ENCODE data around the gene UBE2R2. TPM values are rescaled to one million over a fixed set of nuclear protein-coding genes. Genes with fewer than 3 reads are reported as not detected.

UBE2R2 gene
- total RNA-seq, 1 experiment from 2014 or later: 52.1 TPM

GRCh38 chr9:33852216-33852826 lies 35.4 kb downstream of the UBE2R2 start:
- Histone ChIP-seq H2BK20ac (ENCODE audit: low read depth, low read length, poor library complexity, severe bottlenecking) (peak overlapping the region; percentile 45), H3K56ac (ENCODE audit: insufficient read length, low read depth, low read length) (no peak overlapping the region), H3K27ac (ENCODE audit: insufficient read length, low read depth, low read length) (no peak overlapping the region), H3K9me3 (ENCODE audit: control insufficient read depth, low read depth, low read length) (no peaks in the 10 kb centered on the region), H2AFZ (ENCODE audit: low read length) (no peak overlapping the region), H3T11ph (ENCODE audit: low read length) (no peak overlapping the region), H2AK5ac (ENCODE audit: insufficient read length, low read length) (no peak overlapping the region), H3K18ac (ENCODE audit: insufficient read length, low read depth, low read length) (peak overlapping the region; percentile 38), H2BK12ac (ENCODE audit: insufficient read length, low read depth, low read length) (no peak overlapping the region), H2BK15ac (ENCODE audit: low read depth, low read length) (no peak overlapping the region), H4K91ac (ENCODE audit: insufficient read length, low read depth, low read length) (no peak overlapping the region), H4K8ac (replicated peaks; ENCODE audit: insufficient read length, low read depth, low read length) (no peak overlapping the region), H3K4ac (ENCODE audit: low read depth, low read length) (no peak overlapping the region), H3K79me1 (ENCODE audit: insufficient read depth, low read depth, low read length, poor library complexity, severe bottlenecking) (peaks cover 22% of the 10 kb centered on the region), H3K27me3 (ENCODE audit: insufficient read depth, low read length) (no peaks in the 10 kb centered on the region), H4K5ac (ENCODE audit: insufficient read length, low read depth, low read length) (no peak overlapping the region), H3K9ac (ENCODE audit: extremely low read depth, insufficient read length, low read length) (no peak overlapping the region), H3K4me1 (ENCODE audit: insufficient read depth, low read length) (no peaks in the 10 kb centered on the region), H2BK5ac (ENCODE audit: insufficient read length, low read length) (no peak overlapping the region), H3K23me2 (ENCODE audit: insufficient read length, low read depth, low read length, poor library complexity, severe bottlenecking) (no peaks in the 10 kb centered on the region), H3K23ac (ENCODE audit: insufficient read length, low read depth, low read length) (no peak overlapping the region), H3K14ac (ENCODE audit: insufficient read depth, low read length) (no peak overlapping the region), H3K79me2 (ENCODE audit: insufficient read depth, low read length) (peaks cover 15% of the 10 kb centered on the region; the same call in 1 of the 2 replicates), H2BK120ac (ENCODE audit: low read depth, low read length, poor library complexity, severe bottlenecking) (no peak overlapping the region), H4K20me1 (ENCODE audit: control insufficient read depth, insufficient read depth, insufficient read length) (no peaks in the 10 kb centered on the region), H3K4me2 (ENCODE audit: insufficient read depth, insufficient read length, low read length) (no peak overlapping the region)
- Mint-ChIP-seq H3K27ac (0 out of 7 replicates have a peak overlapping the region, but pooled peaks of 1 of the 3 experiments have one; percentile 20), H3K9me3 (no peaks in the 10 kb centered on the region), H3K4me3 (no peak overlapping the region), H3K4me1 (peaks cover 23 to 25% of the 10 kb centered on the region in 2 experiments), H3K36me3 (ENCODE audit: insufficient read depth in 1 of 3, low read depth in 3 of 3) (peaks cover 5 to 11% (median 7%) of the 10 kb centered on the region in 3 experiments; a peak in 6 of 7 replicates), H3K27me3 (ENCODE audit: low read depth) (no peaks in the 10 kb centered on the region)
- DNase-seq: peak; percentile 45
- TF ChIP-seq, protein P1, sequence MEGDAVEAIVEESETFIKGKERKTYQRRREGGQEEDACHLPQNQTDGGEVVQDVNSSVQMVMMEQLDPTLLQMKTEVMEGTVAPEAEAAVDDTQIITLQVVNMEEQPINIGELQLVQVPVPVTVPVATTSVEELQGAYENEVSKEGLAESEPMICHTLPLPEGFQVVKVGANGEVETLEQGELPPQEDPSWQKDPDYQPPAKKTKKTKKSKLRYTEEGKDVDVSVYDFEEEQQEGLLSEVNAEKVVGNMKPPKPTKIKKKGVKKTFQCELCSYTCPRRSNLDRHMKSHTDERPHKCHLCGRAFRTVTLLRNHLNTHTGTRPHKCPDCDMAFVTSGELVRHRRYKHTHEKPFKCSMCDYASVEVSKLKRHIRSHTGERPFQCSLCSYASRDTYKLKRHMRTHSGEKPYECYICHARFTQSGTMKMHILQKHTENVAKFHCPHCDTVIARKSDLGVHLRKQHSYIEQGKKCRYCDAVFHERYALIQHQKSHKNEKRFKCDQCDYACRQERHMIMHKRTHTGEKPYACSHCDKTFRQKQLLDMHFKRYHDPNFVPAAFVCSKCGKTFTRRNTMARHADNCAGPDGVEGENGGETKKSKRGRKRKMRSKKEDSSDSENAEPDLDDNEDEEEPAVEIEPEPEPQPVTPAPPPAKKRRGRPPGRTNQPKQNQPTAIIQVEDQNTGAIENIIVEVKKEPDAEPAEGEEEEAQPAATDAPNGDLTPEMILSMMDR (conservative IDR thresholded peaks at IDR 0.05): peak; percentile 62
- WGBS (ENCODE audit: extremely low coverage, insufficient read length, low lambda C conversion rate): no CpG with 5 or more reads among the region's 8 CpGs
